Eye (tissue), 1 donor: ENCODE results near the gene HPX.

ENCODE experiments used
- DNase-seq: peaks from one replicate; pipeline ENCODE4 v3.0.0-alpha.2; 2015

Gene HPX

GRCh38 chr11:6440906-6441358 is at the start of gene HPX:
Gene HPX, minus strand, starts transcription at chr11:6440987. Its CDS starts 24 bp downstream, at chr11:6440963.
- no peak for DNase-seq

GRCh38 chr11:6489306-6489705 is 48.5 kb upstream of the HPX start:
- DNase-seq = no peak

- DNase-seq = no peak
Observed at GRCh38 chr11:6488821-6489220, 48.0 kb upstream of the HPX start.

- no peak for DNase-seq
Observed at GRCh38 chr11:6488342-6488741, 47.6 kb upstream of the HPX start.

- no peak for DNase-seq
Observed at GRCh38 chr11:6486938-6487337, 46.2 kb upstream of the HPX start.

GRCh38 chr11:6486256-6486655 is 45.5 kb upstream of the HPX start:
- DNase-seq = no peak

GRCh38 chr11:6485661-6486060 is 44.9 kb upstream of the HPX start:
- no peak for DNase-seq

GRCh38 chr11:6483015-6483414 is 42.2 kb upstream of the HPX start:
- no peak for DNase-seq

- DNase-seq = no peak
Observed at GRCh38 chr11:6482441-6482840, 41.7 kb upstream of the HPX start.

- DNase-seq = no peak
Observed at GRCh38 chr11:6481924-6482275, 41.1 kb upstream of the HPX start.

- DNase-seq = peak; percentile 99
Observed at GRCh38 chr11:6481012-6481923, 40.5 kb upstream of the HPX start, which contains the start of the genes ARFIP2 and TIMM10B. Gene ARFIP2, minus strand, starts transcription at chr11:6481331. Its CDS starts 910 bp downstream, at chr11:6480421. Gene TIMM10B, plus strand, starts transcription at chr11:6481501. Its CDS starts 16 bp downstream, at chr11:6481517.

GRCh38 chr11:6480299-6480914 is 39.6 kb upstream of the HPX start:
- no peak for DNase-seq

- DNase-seq = no peak
Observed at GRCh38 chr11:6476571-6476970, 35.8 kb upstream of the HPX start.

GRCh38 chr11:6475936-6476335 is 35.1 kb upstream of the HPX start:
- DNase-seq = no peak

- no peak for DNase-seq
Observed at GRCh38 chr11:6474806-6475500, 34.2 kb upstream of the HPX start.

GRCh38 chr11:6474413-6474792 is 33.6 kb upstream of the HPX start:
- DNase-seq = no peak

- DNase-seq = peak; percentile 94
Observed at GRCh38 chr11:6473451-6474412, 32.9 kb upstream of the HPX start, which contains the start of gene TRIM3. Gene TRIM3, minus strand, starts transcription at chr11:6473941. Its CDS starts 8,246 bp downstream, at chr11:6465695.

- DNase-seq = peak; percentile 26
Observed at GRCh38 chr11:6472934-6473333, 32.1 kb upstream of the HPX start.

- no peak for DNase-seq
Observed at GRCh38 chr11:6469599-6469998, 28.8 kb upstream of the HPX start.

GRCh38 chr11:6468712-6469495 is 28.1 kb upstream of the HPX start:
- peak; percentile 95 for DNase-seq

- DNase-seq = no peak
Observed at GRCh38 chr11:6459099-6459450, 18.3 kb upstream of the HPX start.
